ENCODE results near the gene PFKFB4. TPM values are rescaled to one million over a fixed set of nuclear protein-coding genes. Genes with fewer than 3 reads are reported as not detected.

The PFKFB4 gene
- total RNA-seq, 1 experiment from 2014 or later, result 20.3 TPM

GRCh38 chr3:48592519-48593087 lies 36.0 kb upstream of the PFKFB4 start:
- H2AFZ ChIP-seq (ENCODE audit: low read depth, low read length, poor library complexity, severe bottlenecking), result no peak overlapping the region
- no peak overlapping the region for H3K9ac ChIP-seq (ENCODE audit: low read length)
- peaks cover 11 to 21% of the 10 kb centered on the region in 2 experiments for H3K4me1 ChIP-seq (ENCODE audit: control insufficient read depth in 1 of 2, insufficient read depth in 2 of 2, low read length in 2 of 2)
- peaks cover 0 to under 1% of the 10 kb centered on the region in 2 experiments; a peak in 1 of 4 replicates for H3K36me3 ChIP-seq (ENCODE audit: control insufficient read depth in 1 of 2, insufficient read depth in 2 of 2, low read length in 2 of 2)
- ATAC-seq (no peak), DNase-seq (ENCODE audit: low read depth, low spot score) (no peak)
- H4K20me1 ChIP-seq (ENCODE audit: insufficient read depth), result no peaks in the 10 kb centered on the region
- BruUV-seq (replicated peaks), result no TSS peak
- H3K79me2 ChIP-seq (ENCODE audit: insufficient read depth, low read length), result no peaks in the 10 kb centered on the region
- H3K27me3 ChIP-seq (ENCODE audit: insufficient read depth, low read length), result no peaks in the 10 kb centered on the region
- H3K27ac ChIP-seq (ENCODE audit: low read depth, low read length), result no peak overlapping the region
- RAD21 ChIA-PET (ENCODE audit: low non-redundant PET in 1 of 2, low total read pairs in 2 of 2, uncharacterized antibody in 2 of 2, unreplicated experiment in 2 of 2), result no interaction called here
- no peaks in the 10 kb centered on the region for H3K9me3 ChIP-seq (ENCODE audit: control insufficient read depth in 1 of 2, insufficient read depth in 1 of 2, low read depth in 1 of 2, low read length in 2 of 2)
- H3K4me3 ChIP-seq (replicated peaks in 1 of 2; ENCODE audit: low read depth in 1 of 2, low read length in 2 of 2), result no peak overlapping the region
- no peaks in the 10 kb centered on the region for H3K9me2 ChIP-seq (ENCODE audit: insufficient read depth)
- no peak overlapping the region for H3K4me2 ChIP-seq (ENCODE audit: low read length)
- intact Hi-C loops (cut with micrococcal nuclease), result no loop called here
- POLR2A ChIA-PET, result no interaction called here
- CTCF ChIA-PET, result no interaction called here
- no peak for TF ChIP-seq ZNF274 (IDR thresholded peaks at IDR 0.05; ENCODE audit: low read depth, low read length)
- TF ChIP-seq ZFX (IDR thresholded peaks at IDR 0.05), result no peak
- no peak for TF ChIP-seq SIN3A (IDR thresholded peaks at IDR 0.05; ENCODE audit: low read depth)
- TF ChIP-seq JUND (IDR thresholded peaks at IDR 0.05), result no peak
- no peak for TF ChIP-seq TCF7L2 (IDR thresholded peaks at IDR 0.05; ENCODE audit: borderline replicate concordance, extremely low read depth, insufficient read depth, insufficient read length)
- TF ChIP-seq CTCF (IDR thresholded peaks at IDR 0.05 in 2 of 3, conservative IDR thresholded peaks at IDR 0.05 in 1 of 3; ENCODE audit: borderline replicate concordance in 1 of 3, insufficient read depth in 1 of 3, low read depth in 2 of 3, low read length in 2 of 3), result no peak
- TF ChIP-seq CBX3 (IDR thresholded peaks at IDR 0.05; ENCODE audit: low read depth), result no peak
- TF ChIP-seq ELF1 (IDR thresholded peaks at IDR 0.05; ENCODE audit: borderline replicate concordance, low read depth), result no peak
